ENCODE results near the gene MMADHC.

Gene MMADHC

GRCh38 chr2:149587220-149587949, at the start of gene MMADHC:
Gene MMADHC, minus strand, starts transcription at chr2:149587775. Its CDS starts 678 bp downstream, at chr2:149587097.
- DNase-seq = peak; percentile 94

- no peak for DNase-seq
These were observed 46.5 kb upstream of the MMADHC start for GRCh38 chr2:149634103-149634502.

- no peak for DNase-seq
These were observed 42.9 kb upstream of the MMADHC start for GRCh38 chr2:149630445-149630844.

- DNase-seq = no peak
These were observed 41.5 kb upstream of the MMADHC start for GRCh38 chr2:149629026-149629425.

GRCh38 chr2:149627111-149627801, 39.7 kb upstream of the MMADHC start:
- peak; percentile 12 for DNase-seq

GRCh38 chr2:149625671-149626070, 38.1 kb upstream of the MMADHC start:
- DNase-seq = peak; percentile 17

- no peak for DNase-seq
These were observed 37.7 kb upstream of the MMADHC start for GRCh38 chr2:149625271-149625670.

GRCh38 chr2:149622343-149622742, 34.8 kb upstream of the MMADHC start:
- DNase-seq = no peak

GRCh38 chr2:149617476-149617875, 29.9 kb upstream of the MMADHC start:
- no peak for DNase-seq

- no peak for DNase-seq
These were observed 29.3 kb upstream of the MMADHC start for GRCh38 chr2:149616681-149617456.

GRCh38 chr2:149613704-149614103, 26.1 kb upstream of the MMADHC start:
- DNase-seq = no peak

GRCh38 chr2:149612122-149612521, 24.5 kb upstream of the MMADHC start:
- no peak for DNase-seq

GRCh38 chr2:149611100-149611820, 23.7 kb upstream of the MMADHC start:
- DNase-seq = no peak

- DNase-seq = no peak
These were observed 18.8 kb upstream of the MMADHC start for GRCh38 chr2:149606251-149606811.

GRCh38 chr2:149603248-149603647, 15.7 kb upstream of the MMADHC start:
- DNase-seq = no peak

- DNase-seq = peak; percentile 36
These were observed 13.7 kb upstream of the MMADHC start for GRCh38 chr2:149601141-149601796.

GRCh38 chr2:149597668-149598326, 10.2 kb upstream of the MMADHC start:
- peak; percentile 77 for DNase-seq

- DNase-seq = no peak
These were observed 9.6 kb upstream of the MMADHC start for GRCh38 chr2:149597050-149597667.

GRCh38 chr2:149596471-149596870, 8.9 kb upstream of the MMADHC start:
- DNase-seq = no peak

GRCh38 chr2:149595056-149595963, 7.7 kb upstream of the MMADHC start:
- DNase-seq = no peak

All from suppressor macrophage treated with lipopolysaccharide for 4 hours (primary cell).